T-helper 17 cell (primary cell): ENCODE data around the gene USP54. TPM values are rescaled to one million over a fixed set of nuclear protein-coding genes. Genes with fewer than 3 reads are reported as not detected.
A peak's percentile ranks its signal among the peaks of the same experiment; 100 is the strongest.
"Not testable (repeated sequence)": the region's sequence is repeated elsewhere in the genome, so short reads cannot be mapped to it uniquely, and the experiment has no call there.

ENCODE experiments used
- ATAC-seq: fragments of 150-1000 bp; cut with Tn5 transposase; 2 replicates; pipeline ENCODE4 v1.10.0; 2021; ENCODE audit warnings: mild to moderate bottlenecking, moderate library complexity
- DNase-seq, 3 donors: peaks; one replicate each; pipeline versions ENCODE4 v3.0.0 to v3.0.0-alpha.2; 2020 to 2021
- H3K9me3 ChIP-seq: one replicate; pipeline ENCODE4 v1.7.0; 2013; ENCODE audit warnings: low read length, mild to moderate bottlenecking; ENCODE audit not compliant: control insufficient read depth, poor library complexity, severe bottlenecking
- H3K27ac Mint-ChIP-seq: one replicate; pipeline ENCODE4 v1.8.0; 2022; ENCODE audit warnings: mild to moderate bottlenecking, moderate library complexity, mixed read lengths
- H3K27me3 Mint-ChIP-seq: one replicate; pipeline ENCODE4 v1.8.0; 2022; ENCODE audit warnings: mixed read lengths
- H3K36me3 Mint-ChIP-seq: one replicate; pipeline ENCODE4 v1.8.0; 2022; ENCODE audit warnings: low read depth, mixed read lengths
- H3K4me1 Mint-ChIP-seq: one replicate; pipeline ENCODE4 v1.8.0; 2022; ENCODE audit warnings: mild to moderate bottlenecking, mixed read lengths
- H3K4me3 Mint-ChIP-seq: one replicate; pipeline ENCODE4 v1.8.0; 2022; ENCODE audit warnings: mild to moderate bottlenecking, moderate library complexity, mixed read lengths
- total RNA-seq, 4 donors: library from RNA in 2 of 4; stranded (reverse) in 2 of 4; gene quantifications; one replicate each; pipeline ENCODE4 v1.2.3 and lab custom pipeline; 2022 to 2026

Gene USP54
- total RNA-seq, 2 donors from 2014 or later: 3.6 TPM

DNA sequence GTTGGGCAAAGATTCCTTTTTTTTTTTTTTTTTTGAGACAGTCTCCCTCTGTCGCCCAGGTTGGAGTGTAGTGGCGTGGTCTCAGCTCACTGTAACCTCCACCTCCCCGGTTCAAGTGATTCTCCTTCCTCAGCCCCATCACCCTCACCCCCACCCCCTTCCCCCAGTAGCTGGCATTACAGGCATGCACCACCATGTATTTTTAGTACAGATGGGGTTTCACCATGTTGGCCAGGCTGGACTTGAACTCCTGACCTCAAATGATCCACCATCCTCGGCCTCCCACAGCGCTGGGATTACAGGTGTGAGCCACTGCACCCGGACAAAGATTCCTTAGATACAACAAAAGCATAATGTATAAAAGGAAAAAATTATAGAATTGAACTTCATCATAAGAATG, 12.2 kb downstream of the USP54 start:
- ATAC-seq, H3K4me3 Mint-ChIP-seq, H3K9me3 ChIP-seq, H3K27me3 Mint-ChIP-seq, H3K36me3 Mint-ChIP-seq, H3K4me1 Mint-ChIP-seq, DNase-seq, H3K27ac Mint-ChIP-seq: not testable (repeated sequence)

- H3K27me3 Mint-ChIP-seq: no peaks in the 10 kb centered on the region
- no peaks in the 10 kb centered on the region for H3K9me3 ChIP-seq
- H3K4me1 Mint-ChIP-seq: peaks cover 4% of the 10 kb centered on the region
- H3K4me3 Mint-ChIP-seq: no peak overlapping the region
- no peaks in the 10 kb centered on the region for H3K36me3 Mint-ChIP-seq
- ATAC-seq (no peak), DNase-seq (no peak)
- no peak overlapping the region for H3K27ac Mint-ChIP-seq
Observed at GRCh38 chr10:73577788-73578187, 13.4 kb downstream of the USP54 start.

- DNase-seq (no peak), ATAC-seq (no peak)
- Mint-ChIP-seq H3K4me1 (peaks cover 4% of the 10 kb centered on the region), H3K27me3 (no peaks in the 10 kb centered on the region), H3K27ac (no peak overlapping the region), H3K36me3 (no peaks in the 10 kb centered on the region), H3K4me3 (no peak overlapping the region)
- H3K9me3 ChIP-seq: no peaks in the 10 kb centered on the region
Observed at GRCh38 chr10:73576890-73577591, 14.1 kb downstream of the USP54 start.

- DNase-seq: no peak
- no peak overlapping the region for H3K4me3 Mint-ChIP-seq
- H3K27ac Mint-ChIP-seq: peak overlapping the region; percentile 9
- H3K4me1 Mint-ChIP-seq: peaks cover 4% of the 10 kb centered on the region
- no peaks in the 10 kb centered on the region for H3K9me3 ChIP-seq
- H3K27me3 Mint-ChIP-seq: no peaks in the 10 kb centered on the region
- ATAC-seq: no peak
- no peaks in the 10 kb centered on the region for H3K36me3 Mint-ChIP-seq
Observed at GRCh38 chr10:73576178-73576889, 14.8 kb downstream of the USP54 start.

GRCh38 chr10:73567025-73567424, 24.1 kb downstream of the USP54 start:
- H3K27ac Mint-ChIP-seq, ATAC-seq, H3K9me3 ChIP-seq, H3K4me1 Mint-ChIP-seq, DNase-seq, H3K4me3 Mint-ChIP-seq, H3K36me3 Mint-ChIP-seq, H3K27me3 Mint-ChIP-seq: not testable (repeated sequence)

- H3K9me3 ChIP-seq: no peaks in the 10 kb centered on the region
- no peaks in the 10 kb centered on the region for H3K27me3 Mint-ChIP-seq
- ATAC-seq (no peak), DNase-seq (no peak)
- no peaks in the 10 kb centered on the region for H3K4me1 Mint-ChIP-seq
- H3K27ac Mint-ChIP-seq: no peak overlapping the region
- H3K4me3 Mint-ChIP-seq: no peak overlapping the region
- no peaks in the 10 kb centered on the region for H3K36me3 Mint-ChIP-seq
Observed at GRCh38 chr10:73561192-73561591, 29.9 kb downstream of the USP54 start.

DNA sequence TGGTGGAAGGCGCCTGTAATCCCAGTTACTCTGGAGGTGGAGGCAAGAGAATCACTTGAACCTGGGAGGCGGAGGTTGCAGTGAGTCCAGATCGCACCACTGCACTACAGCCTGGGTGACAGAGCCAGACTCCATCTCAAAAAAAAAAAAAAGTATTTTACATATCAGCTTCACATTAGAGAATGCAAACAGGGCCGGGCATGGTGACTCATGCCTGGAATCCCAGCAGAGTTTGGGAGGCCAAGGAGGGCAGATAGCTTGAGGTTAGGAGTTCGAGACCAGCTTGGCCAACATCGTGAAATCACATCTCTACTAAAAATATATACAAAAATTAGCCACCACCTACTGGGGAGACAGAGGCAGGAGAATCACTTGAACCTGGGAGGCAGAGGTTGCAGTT, 31.6 kb downstream of the USP54 start:
- Mint-ChIP-seq H3K27me3 (no peaks in the 10 kb centered on the region), H3K27ac (no peak overlapping the region), H3K4me1 (no peaks in the 10 kb centered on the region), H3K36me3 (no peaks in the 10 kb centered on the region), H3K4me3 (no peak overlapping the region)
- no peaks in the 10 kb centered on the region for H3K9me3 ChIP-seq
- ATAC-seq (no peak), DNase-seq (no peak)

DNA sequence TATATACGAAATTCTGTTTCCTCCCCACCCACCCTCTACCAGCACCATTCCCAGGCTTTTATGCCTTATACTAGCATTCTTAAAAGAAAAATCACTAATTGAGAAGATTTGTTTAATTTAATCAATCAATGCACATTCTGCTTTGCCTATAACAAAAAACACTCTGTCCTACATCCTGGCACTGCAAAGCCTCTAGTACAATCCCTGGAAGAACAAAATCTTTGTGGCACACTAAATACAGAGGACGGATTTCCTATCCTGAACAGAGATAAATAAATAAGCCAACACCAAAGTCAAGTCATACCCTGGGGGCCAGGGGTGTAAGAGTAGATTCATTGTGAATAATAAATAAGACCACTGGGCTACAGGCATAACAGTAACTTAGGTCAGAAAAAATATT, 34.3 kb downstream of the USP54 start:
- peaks cover 2% of the 10 kb centered on the region for H3K4me1 Mint-ChIP-seq
- DNase-seq (no peak), ATAC-seq (no peak)
- no peaks in the 10 kb centered on the region for H3K36me3 Mint-ChIP-seq
- H3K27me3 Mint-ChIP-seq: no peaks in the 10 kb centered on the region
- no peak overlapping the region for H3K27ac Mint-ChIP-seq
- H3K9me3 ChIP-seq: no peaks in the 10 kb centered on the region
- no peak overlapping the region for H3K4me3 Mint-ChIP-seq

DNA sequence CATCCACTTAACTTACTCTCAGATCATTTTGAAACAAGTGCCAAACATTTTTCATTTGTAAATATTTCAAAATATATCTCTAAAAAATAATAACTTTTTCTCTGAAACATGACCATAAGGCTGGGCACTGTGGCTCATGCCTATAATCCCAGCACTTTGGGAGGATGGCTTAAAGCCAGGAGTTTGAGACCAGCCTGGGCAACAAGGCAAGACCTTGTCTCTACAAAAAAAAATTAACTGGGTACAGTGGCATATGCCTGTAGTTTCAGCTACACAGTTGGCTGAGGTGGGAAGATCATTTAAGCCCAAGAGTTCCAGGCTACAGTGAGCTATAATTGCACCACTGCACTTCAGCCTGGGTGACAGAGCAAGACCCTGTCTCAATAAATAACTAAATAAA, 36.4 kb downstream of the USP54 start:
- ATAC-seq: no peak

GRCh38 chr10:73553761-73554160, 37.4 kb downstream of the USP54 start:
- ATAC-seq: no peak

More for the DNA sequence above, 36.4 kb downstream of the USP54 start:
- no peak overlapping the region for H3K27ac Mint-ChIP-seq
- no peaks in the 10 kb centered on the region for H3K9me3 ChIP-seq
- H3K4me1 Mint-ChIP-seq: peaks cover 2% of the 10 kb centered on the region
- H3K36me3 Mint-ChIP-seq: no peaks in the 10 kb centered on the region
- no peaks in the 10 kb centered on the region for H3K27me3 Mint-ChIP-seq
- H3K4me3 Mint-ChIP-seq: no peak overlapping the region
- no peak for DNase-seq

GRCh38 chr10:73552819-73553715, 38.1 kb downstream of the USP54 start:
- H3K9me3 ChIP-seq: no peaks in the 10 kb centered on the region
- Mint-ChIP-seq H3K36me3 (no peaks in the 10 kb centered on the region), H3K27ac (no peak overlapping the region), H3K4me3 (no peak overlapping the region), H3K27me3 (no peaks in the 10 kb centered on the region), H3K4me1 (peaks cover 5% of the 10 kb centered on the region)
- no peak for DNase-seq
- ATAC-seq: no peak

More at GRCh38 chr10:73553761-73554160, 37.4 kb downstream of the USP54 start:
- Mint-ChIP-seq H3K4me1 (peaks cover 5% of the 10 kb centered on the region), H3K27me3 (no peaks in the 10 kb centered on the region), H3K4me3 (no peak overlapping the region), H3K27ac (no peak overlapping the region), H3K36me3 (no peaks in the 10 kb centered on the region)
- H3K9me3 ChIP-seq: no peaks in the 10 kb centered on the region
- DNase-seq: no peak

- Mint-ChIP-seq H3K4me3 (no peak overlapping the region), H3K4me1 (peaks cover 5% of the 10 kb centered on the region), H3K36me3 (no peaks in the 10 kb centered on the region), H3K27me3 (no peaks in the 10 kb centered on the region), H3K27ac (no peak overlapping the region)
- no peak for DNase-seq
- no peaks in the 10 kb centered on the region for H3K9me3 ChIP-seq
- no peak for ATAC-seq
Observed at GRCh38 chr10:73551515-73551914, 39.6 kb downstream of the USP54 start.

- Mint-ChIP-seq H3K4me1 (peaks cover 2% of the 10 kb centered on the region), H3K36me3 (no peaks in the 10 kb centered on the region), H3K27me3 (no peaks in the 10 kb centered on the region), H3K27ac (no peak overlapping the region), H3K4me3 (no peak overlapping the region)
- H3K9me3 ChIP-seq: no peaks in the 10 kb centered on the region
- DNase-seq (no peak), ATAC-seq (no peak)
Observed at GRCh38 chr10:73545357-73545756, 45.8 kb downstream of the USP54 start.
